Esophagus squamous epithelium (tissue), 4 donors: ENCODE results near the gene ESR2.
A peak's percentile ranks its signal among the peaks of the same experiment; 100 is the strongest.

Experiments
- POLR2A ChIP-seq, 4 donors: fragments of 450-650 bp; IDR thresholded peaks; one replicate each; pipeline ENCODE4 v1.6.1; 2017; ENCODE audit warnings: antibody characterized with exemption in 4 of 4, mild to moderate bottlenecking in 4 of 4, moderate library complexity in 3 of 4
- TF ChIP-seq, protein P1 (sequence below), 6 experiments: fragments of 450-650 bp in 4 of 6; fragments of 200-600 bp in 2 of 6; sonication (generic) in 2 of 6; IDR thresholded peaks; one replicate each; pipeline ENCODE4 v1.5.1; 2016 to 2019; ENCODE audit warnings: antibody characterized with exemption in 6 of 6, mild to moderate bottlenecking in 4 of 6, moderate library complexity in 4 of 6

DNA sequence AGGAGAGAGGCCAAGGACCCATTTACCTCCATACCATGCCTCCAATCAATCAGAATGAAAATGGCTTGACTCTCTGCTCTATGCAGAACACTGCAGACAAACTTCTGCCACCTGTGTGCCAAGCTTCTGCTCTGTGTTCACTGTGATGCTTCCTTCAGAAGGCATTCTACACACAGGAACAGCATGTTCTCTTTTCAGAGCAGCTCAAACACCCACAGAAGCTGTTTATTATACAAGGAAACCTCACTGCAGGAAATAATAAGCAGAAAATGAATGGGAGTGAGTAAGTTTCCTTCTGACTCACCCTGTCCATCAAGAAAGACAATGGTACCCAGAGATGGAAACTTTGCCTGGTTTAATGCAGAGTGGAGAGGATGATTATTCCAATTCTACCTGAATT, 2.4 kb upstream of the ESR2 start:
- TF ChIP-seq, protein P1, sequence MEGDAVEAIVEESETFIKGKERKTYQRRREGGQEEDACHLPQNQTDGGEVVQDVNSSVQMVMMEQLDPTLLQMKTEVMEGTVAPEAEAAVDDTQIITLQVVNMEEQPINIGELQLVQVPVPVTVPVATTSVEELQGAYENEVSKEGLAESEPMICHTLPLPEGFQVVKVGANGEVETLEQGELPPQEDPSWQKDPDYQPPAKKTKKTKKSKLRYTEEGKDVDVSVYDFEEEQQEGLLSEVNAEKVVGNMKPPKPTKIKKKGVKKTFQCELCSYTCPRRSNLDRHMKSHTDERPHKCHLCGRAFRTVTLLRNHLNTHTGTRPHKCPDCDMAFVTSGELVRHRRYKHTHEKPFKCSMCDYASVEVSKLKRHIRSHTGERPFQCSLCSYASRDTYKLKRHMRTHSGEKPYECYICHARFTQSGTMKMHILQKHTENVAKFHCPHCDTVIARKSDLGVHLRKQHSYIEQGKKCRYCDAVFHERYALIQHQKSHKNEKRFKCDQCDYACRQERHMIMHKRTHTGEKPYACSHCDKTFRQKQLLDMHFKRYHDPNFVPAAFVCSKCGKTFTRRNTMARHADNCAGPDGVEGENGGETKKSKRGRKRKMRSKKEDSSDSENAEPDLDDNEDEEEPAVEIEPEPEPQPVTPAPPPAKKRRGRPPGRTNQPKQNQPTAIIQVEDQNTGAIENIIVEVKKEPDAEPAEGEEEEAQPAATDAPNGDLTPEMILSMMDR (IDR thresholded peaks at IDR 0.05): no peak
- TF ChIP-seq POLR2A (IDR thresholded peaks at IDR 0.05): peak in 1 of 4 donors; percentile 10
